Astrocyte (in vitro differentiated cells and primary cell): ENCODE results near the gene PKD1.

Experiments
- EZH2 ChIP-seq: IDR thresholded peaks from 2 replicates; pipeline ENCODE4 v1.6.1; 2012; ENCODE audit warnings: mild to moderate bottlenecking, low read length, inconsistent platforms; ENCODE audit not compliant: insufficient read depth
- TF ChIP-seq, protein P1 (sequence below): IDR thresholded peaks from 2 replicates; pipeline ENCODE4 v1.5.1; 2011; ENCODE audit warnings: low read depth, mild to moderate bottlenecking, inconsistent platforms, low read length, moderate library complexity; ENCODE audit not compliant: insufficient read depth

DNA sequence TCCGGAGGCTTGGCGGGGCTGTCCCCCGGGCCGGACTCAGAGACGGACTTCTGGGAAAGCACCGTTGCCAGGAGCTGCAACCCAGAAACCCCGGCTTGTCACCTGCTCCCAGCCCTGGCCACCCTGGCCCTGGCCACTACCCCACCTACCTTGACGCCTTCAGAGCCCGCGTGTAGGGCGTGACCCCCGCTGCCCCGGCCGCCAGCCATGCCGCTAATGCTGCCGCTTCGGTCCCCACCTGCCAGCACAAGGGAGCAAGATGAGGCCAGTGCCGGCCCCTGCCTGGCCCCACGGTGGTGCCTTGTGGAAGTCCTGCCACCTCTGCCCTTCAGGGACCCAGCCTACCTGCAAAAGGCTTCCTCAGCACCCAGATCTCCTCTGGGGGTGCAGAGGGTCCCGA, 49.3 kb upstream of the PKD1 start:
- TF ChIP-seq, protein P1, sequence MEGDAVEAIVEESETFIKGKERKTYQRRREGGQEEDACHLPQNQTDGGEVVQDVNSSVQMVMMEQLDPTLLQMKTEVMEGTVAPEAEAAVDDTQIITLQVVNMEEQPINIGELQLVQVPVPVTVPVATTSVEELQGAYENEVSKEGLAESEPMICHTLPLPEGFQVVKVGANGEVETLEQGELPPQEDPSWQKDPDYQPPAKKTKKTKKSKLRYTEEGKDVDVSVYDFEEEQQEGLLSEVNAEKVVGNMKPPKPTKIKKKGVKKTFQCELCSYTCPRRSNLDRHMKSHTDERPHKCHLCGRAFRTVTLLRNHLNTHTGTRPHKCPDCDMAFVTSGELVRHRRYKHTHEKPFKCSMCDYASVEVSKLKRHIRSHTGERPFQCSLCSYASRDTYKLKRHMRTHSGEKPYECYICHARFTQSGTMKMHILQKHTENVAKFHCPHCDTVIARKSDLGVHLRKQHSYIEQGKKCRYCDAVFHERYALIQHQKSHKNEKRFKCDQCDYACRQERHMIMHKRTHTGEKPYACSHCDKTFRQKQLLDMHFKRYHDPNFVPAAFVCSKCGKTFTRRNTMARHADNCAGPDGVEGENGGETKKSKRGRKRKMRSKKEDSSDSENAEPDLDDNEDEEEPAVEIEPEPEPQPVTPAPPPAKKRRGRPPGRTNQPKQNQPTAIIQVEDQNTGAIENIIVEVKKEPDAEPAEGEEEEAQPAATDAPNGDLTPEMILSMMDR, result no peak
- no peak for TF ChIP-seq EZH2
